ENCODE measurements around the gene PERCC1. TPM values are rescaled to one million over a fixed set of nuclear protein-coding genes. Genes with fewer than 3 reads are reported as not detected.

The PERCC1 gene
- total RNA-seq, 4 donors from 2014 or later, result 1.3 TPM; not detected in 3

DNA sequence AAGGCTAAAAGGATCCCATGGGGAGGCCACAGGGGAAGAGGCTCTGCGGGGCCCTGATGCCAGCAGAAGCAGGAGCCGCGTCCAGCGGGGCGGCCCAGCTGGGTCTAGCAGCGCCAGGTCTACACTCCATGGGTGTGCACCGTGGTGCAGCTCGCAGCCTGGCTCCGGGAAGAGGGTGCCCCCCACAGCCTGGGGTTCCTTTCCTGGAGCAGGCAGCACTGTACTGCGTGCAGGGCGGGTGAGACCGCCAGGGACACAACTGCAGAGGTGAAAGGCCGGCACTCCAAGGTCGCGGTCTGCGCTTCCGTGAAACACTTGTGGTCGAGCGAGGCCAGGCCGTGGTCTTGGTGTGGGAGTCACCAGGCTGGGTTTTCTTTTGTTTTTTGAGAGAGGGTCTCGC is 20.0 kb downstream of the PERCC1 start:
- no peaks in the 10 kb centered on the region for H3K27me3 ChIP-seq
- no peak overlapping the region for H3K27ac ChIP-seq
- no peak for DNase-seq (ENCODE audit: low spot score in 2 of 2)
- H3K4me1 ChIP-seq, result no peaks in the 10 kb centered on the region
- peaks cover 100% of the 10 kb centered on the region for H3K36me3 ChIP-seq
- 95% methylated on average over 21 of the region's 21 CpGs for WGBS
- no peaks in the 10 kb centered on the region for H3K9me3 ChIP-seq
- TF ChIP-seq EP300 (IDR thresholded peaks at IDR 0.05), result no peak
- TF ChIP-seq POLR2AphosphoS5 (IDR thresholded peaks at IDR 0.05), result no peak
- no peak for TF ChIP-seq POLR2A (IDR thresholded peaks at IDR 0.05)
- TF ChIP-seq, protein P1, sequence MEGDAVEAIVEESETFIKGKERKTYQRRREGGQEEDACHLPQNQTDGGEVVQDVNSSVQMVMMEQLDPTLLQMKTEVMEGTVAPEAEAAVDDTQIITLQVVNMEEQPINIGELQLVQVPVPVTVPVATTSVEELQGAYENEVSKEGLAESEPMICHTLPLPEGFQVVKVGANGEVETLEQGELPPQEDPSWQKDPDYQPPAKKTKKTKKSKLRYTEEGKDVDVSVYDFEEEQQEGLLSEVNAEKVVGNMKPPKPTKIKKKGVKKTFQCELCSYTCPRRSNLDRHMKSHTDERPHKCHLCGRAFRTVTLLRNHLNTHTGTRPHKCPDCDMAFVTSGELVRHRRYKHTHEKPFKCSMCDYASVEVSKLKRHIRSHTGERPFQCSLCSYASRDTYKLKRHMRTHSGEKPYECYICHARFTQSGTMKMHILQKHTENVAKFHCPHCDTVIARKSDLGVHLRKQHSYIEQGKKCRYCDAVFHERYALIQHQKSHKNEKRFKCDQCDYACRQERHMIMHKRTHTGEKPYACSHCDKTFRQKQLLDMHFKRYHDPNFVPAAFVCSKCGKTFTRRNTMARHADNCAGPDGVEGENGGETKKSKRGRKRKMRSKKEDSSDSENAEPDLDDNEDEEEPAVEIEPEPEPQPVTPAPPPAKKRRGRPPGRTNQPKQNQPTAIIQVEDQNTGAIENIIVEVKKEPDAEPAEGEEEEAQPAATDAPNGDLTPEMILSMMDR (IDR thresholded peaks at IDR 0.05), result no peak
- no peak overlapping the region for H3K4me3 ChIP-seq

DNA sequence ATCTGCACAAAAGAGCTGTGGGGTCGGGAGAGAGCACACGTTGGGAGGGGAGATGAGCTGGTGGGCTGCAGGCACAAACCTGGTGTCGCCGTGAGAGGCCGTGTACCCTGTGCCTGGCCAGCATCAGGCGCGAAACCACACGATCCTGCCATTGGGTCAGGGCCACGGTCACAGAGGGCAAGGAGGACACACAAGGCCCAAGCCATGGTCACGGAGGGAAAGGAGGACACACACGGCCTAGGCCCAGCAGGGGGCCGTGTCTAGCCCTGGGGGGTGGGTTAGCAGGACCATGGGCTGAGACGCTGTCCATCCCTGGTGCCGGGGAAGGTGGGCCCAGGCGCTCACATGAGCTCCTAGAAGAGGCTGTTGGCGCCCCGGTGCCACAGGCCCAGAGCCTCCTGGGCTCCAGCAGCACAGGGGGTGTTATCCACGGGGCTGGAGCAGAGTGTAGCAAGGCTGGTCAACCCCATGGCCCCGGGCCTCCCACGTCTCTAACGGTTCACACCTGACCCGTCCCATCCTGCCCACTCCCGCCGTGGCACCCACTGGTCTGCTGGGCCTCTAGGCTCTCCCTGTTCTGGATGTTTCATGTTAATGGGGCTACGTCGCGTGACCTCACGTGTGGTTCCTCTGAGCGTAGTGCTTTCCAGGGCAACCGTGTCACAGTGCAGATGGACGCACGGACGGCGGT is 21.0 kb downstream of the PERCC1 start:
- WGBS, result 90% methylated on average over 17 of the region's 34 CpGs
- no peaks in the 10 kb centered on the region for H3K4me1 ChIP-seq
- DNase-seq (ENCODE audit: low spot score in 2 of 2), result no peak
- H3K9me3 ChIP-seq, result no peaks in the 10 kb centered on the region
- no peak overlapping the region for H3K27ac ChIP-seq
- peaks cover 100% of the 10 kb centered on the region for H3K36me3 ChIP-seq
- no peaks in the 10 kb centered on the region for H3K27me3 ChIP-seq
- TF ChIP-seq POLR2A (IDR thresholded peaks at IDR 0.05), result no peak
- TF ChIP-seq EP300 (IDR thresholded peaks at IDR 0.05), result no peak
- TF ChIP-seq, protein P1 (IDR thresholded peaks at IDR 0.05), result no peak
- no peak for TF ChIP-seq POLR2AphosphoS5 (IDR thresholded peaks at IDR 0.05)
- H3K4me3 ChIP-seq, result no peak overlapping the region

DNA sequence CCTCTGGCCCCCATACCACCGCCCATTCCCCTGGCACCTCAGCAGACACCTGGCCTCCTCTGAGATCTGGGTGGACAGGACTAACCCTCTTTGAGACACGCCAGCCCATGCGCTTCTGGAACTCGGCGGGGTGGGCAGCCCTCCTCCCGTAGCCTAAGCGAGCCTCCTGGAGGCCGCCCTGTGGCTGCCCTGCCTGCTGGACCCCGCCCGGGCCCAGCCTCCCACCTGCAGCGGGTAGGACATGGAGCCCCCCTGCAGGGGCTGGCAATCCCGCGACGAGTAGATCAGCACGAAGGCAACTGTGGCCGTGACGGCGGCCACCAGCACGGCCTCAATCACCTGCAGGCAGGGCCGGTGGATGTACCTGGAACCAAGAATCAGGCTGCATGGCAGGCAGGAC is 21.7 kb downstream of the PERCC1 start:
- Histone ChIP-seq H3K4me1 (no peaks in the 10 kb centered on the region), H3K36me3 (peaks cover 100% of the 10 kb centered on the region), H3K27ac (no peak overlapping the region), H3K9me3 (no peaks in the 10 kb centered on the region), H3K27me3 (no peaks in the 10 kb centered on the region), H3K4me3 (no peak overlapping the region)
- no peak for TF ChIP-seq POLR2A (IDR thresholded peaks at IDR 0.05)
- TF ChIP-seq, protein P1 (IDR thresholded peaks at IDR 0.05), result no peak
- no peak for TF ChIP-seq POLR2AphosphoS5 (IDR thresholded peaks at IDR 0.05)
- TF ChIP-seq EP300 (IDR thresholded peaks at IDR 0.05), result no peak
- DNase-seq (ENCODE audit: low spot score in 2 of 2), result no peak
- WGBS, result 93% methylated on average over 10 of the region's 20 CpGs

DNA sequence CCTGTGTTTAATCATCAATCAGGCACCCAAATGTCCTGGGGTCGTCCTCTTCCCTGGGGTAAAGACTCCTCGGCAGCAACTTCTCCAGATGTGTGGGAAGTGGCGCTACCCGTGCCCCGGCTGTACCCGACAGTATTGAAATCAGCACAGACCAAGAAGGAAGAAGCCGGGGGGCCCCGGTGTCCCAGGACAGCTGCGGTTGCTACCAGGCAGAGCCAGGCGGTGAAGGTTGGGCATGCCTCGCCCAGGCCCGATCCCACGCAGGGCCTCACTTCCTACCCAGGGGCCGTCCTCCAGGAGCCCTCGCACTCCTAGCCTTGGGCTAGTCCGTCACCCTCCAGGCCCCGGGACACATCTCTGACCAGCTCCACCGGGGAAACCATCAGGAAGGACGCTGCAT is 22.4 kb downstream of the PERCC1 start:
- no peak for TF ChIP-seq POLR2AphosphoS5 (IDR thresholded peaks at IDR 0.05)
- TF ChIP-seq, protein P1 (IDR thresholded peaks at IDR 0.05), result no peak
- TF ChIP-seq EP300 (IDR thresholded peaks at IDR 0.05), result no peak
- H3K27ac ChIP-seq, result no peak overlapping the region
- DNase-seq (ENCODE audit: low spot score in 2 of 2), result no peak
- no peaks in the 10 kb centered on the region for H3K27me3 ChIP-seq
- H3K4me1 ChIP-seq, result no peaks in the 10 kb centered on the region
- H3K36me3 ChIP-seq, result peaks cover 100% of the 10 kb centered on the region
- 92% methylated on average over 16 of the region's 19 CpGs for WGBS
- H3K9me3 ChIP-seq, result no peaks in the 10 kb centered on the region
- H3K4me3 ChIP-seq, result no peak overlapping the region

DNA sequence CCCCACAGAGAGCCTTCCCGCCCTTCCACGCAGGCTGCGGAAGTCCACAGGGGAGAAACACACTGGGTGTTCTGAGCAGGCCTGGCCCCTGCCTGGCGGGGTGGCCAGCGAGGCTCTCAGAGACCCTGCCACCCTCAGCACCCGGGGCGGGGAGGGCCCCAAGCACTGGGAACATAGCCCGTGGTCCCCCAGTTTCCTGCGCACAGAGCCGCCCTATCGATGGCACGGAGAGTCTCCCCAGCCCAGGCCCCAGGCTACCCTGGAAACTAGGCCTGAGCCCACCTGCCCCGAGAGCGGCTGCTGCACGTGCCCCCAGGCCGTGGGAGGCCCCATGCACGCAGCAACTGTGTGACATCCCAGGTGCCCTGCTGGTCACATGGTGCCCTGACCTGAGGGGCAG is 23.7 kb downstream of the PERCC1 start:
- no peak for DNase-seq (ENCODE audit: low spot score in 2 of 2)
- Histone ChIP-seq H3K36me3 (peaks cover 95% of the 10 kb centered on the region), H3K27ac (no peak overlapping the region), H3K27me3 (no peaks in the 10 kb centered on the region), H3K9me3 (no peaks in the 10 kb centered on the region), H3K4me3 (no peak overlapping the region), H3K4me1 (no peaks in the 10 kb centered on the region)
- 89% methylated on average over 17 of the region's 17 CpGs for WGBS
- TF ChIP-seq POLR2AphosphoS5 (IDR thresholded peaks at IDR 0.05) (no peak), EP300 (IDR thresholded peaks at IDR 0.05) (no peak), POLR2A (IDR thresholded peaks at IDR 0.05) (no peak)
- TF ChIP-seq, protein P1 (IDR thresholded peaks at IDR 0.05), result no peak

All from suprapubic skin (tissue), 4 donors.